Stimulated activated CD4-positive, alpha-beta T cell treated with anti-CD3 and anti-CD28 coated beads, Interleukin-1b, Interleukin-23, amount 100 ng/mL, for 24 hours (primary cell): ENCODE results near the gene COPB1.
A peak's percentile ranks its signal among the peaks of the same experiment; 100 is the strongest.
"Not testable (repeated sequence)": the region's sequence is repeated elsewhere in the genome, so short reads cannot be mapped to it uniquely, and the experiment has no call there.

ENCODE experiments used
- DNase-seq, 4 experiments: peaks; one replicate each; pipeline ENCODE4 v3.0.0-alpha.2; 2020; ENCODE audit warnings: low read depth in 4 of 4, low spot score in 1 of 4

The COPB1 gene

GRCh38 chr11:14499560-14500180, at the start of gene COPB1:
COPB1 (minus strand) TSS chr11:14499811; CDS start chr11:14498928, 883 bp downstream.
- peak; percentile 71 to 88 (median 84) for DNase-seq

- no peak for DNase-seq
These were observed 47.8 kb upstream of the COPB1 start for GRCh38 chr11:14547440-14547839.

DNA sequence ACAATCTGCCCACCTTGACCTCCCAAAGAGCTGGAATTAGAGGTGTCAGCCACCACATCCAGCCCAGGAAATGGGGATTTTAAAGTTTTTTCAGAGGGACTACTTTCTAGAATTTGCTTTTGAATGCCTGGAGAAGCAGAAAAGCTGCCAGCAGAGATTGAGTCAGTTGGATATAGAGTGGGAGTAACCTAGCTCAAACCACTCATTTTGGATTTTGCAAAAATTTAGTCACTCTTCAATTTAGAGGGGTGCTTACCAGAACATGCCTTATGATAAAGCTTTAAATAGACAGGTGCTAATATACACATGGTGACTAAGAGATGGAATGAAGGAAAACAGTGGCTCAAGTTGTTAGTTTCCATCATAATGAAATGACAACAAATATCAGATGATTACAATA, 47.1 kb upstream of the COPB1 start:
- no peak for DNase-seq

DNA sequence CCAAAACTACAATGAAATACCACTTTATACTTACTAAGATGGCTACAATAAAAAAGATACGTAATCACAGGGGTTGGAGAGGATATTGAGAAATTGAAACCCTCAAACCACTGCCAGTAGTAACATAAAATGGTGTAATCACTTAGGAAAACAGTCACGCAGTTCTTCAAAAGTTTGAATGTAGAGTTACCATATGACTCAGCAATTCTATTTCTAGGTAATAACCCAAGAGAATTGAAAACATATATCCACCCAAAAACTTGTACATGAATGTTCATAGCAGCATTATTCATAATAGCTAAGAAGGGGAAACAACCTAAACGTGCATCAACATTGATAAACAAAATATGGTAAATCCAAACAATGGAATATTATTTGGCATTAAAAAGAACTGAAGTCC, 45.0 kb upstream of the COPB1 start:
- no peak for DNase-seq

DNA sequence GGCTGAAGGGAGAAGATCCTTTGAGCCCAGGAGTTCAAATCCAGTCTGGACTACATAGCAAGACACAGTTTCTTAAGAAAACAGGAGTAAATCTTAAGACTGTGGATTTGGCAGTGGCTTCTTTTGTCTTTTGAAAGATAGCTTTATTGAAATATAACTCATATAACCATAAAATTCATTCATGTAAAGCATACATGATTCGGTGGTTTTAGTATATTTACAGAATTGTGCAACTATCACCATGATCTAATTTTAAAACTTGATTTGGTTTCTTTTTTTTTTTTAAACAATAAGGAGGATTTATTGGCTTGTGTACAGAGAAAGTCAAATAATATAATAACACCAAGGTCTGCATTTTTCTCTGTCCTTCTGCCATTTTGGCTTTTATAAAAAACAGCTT, 43.6 kb upstream of the COPB1 start:
- no peak for DNase-seq

- DNase-seq: no peak
These were observed 42.7 kb upstream of the COPB1 start for GRCh38 chr11:14542324-14542723.

DNA sequence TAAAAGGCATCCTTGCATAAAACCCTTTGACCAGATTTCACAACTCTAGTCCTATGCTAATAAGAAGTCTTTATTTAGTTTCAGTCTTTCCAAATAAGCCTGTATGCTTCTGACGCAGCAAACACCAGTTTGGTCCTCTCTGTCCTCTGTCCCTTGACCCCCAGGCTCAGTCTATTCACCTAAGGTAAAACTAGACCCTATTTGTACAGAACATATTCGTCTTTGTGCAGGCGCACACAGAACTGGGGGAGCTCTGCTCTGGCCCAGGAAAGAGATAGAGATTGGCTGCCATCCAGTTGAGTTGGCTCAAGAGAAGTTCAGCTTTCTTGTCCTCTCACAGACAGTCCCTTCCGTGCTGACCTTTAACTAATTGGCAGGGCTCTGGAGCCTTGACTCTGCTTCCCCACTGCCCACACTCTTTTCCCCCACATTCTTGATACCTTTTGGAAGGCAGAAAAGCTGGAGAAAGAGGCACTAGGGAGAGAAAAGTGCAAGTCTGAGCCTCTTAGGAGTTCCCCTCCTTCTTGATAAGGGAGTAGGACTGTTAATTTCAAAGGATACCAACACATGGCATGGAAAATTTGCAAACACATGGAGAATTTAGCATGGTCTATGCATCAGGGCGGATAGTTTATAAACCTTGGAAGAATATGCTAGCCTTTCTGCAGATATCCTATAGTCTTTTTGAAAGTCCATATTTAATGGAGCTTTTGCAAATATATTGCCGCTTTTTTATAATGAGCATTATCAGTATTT, 41.8 kb upstream of the COPB1 start:
- no peak for DNase-seq

DNA sequence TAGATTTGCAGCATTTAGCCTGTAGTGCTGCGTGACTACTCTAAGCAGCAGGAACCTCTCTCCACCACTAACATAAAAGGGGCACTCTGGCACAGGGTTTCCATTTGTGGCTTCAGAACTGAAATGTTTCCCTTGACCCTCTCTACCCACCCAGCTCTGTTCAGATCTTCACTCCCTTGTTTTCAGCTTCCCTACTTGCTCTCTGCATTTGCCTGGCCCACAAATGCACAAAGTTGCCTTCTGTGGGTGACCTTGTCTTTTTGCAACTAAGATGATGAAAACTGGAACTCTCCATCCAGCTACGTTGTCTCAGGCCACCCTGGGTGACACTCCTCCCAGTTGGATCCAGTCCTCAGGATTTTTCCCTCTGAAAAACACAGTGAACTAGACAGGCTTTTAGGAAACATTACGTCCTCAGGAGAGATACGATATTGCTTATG, 40.4 kb upstream of the COPB1 start:
- DNase-seq: no peak

DNA sequence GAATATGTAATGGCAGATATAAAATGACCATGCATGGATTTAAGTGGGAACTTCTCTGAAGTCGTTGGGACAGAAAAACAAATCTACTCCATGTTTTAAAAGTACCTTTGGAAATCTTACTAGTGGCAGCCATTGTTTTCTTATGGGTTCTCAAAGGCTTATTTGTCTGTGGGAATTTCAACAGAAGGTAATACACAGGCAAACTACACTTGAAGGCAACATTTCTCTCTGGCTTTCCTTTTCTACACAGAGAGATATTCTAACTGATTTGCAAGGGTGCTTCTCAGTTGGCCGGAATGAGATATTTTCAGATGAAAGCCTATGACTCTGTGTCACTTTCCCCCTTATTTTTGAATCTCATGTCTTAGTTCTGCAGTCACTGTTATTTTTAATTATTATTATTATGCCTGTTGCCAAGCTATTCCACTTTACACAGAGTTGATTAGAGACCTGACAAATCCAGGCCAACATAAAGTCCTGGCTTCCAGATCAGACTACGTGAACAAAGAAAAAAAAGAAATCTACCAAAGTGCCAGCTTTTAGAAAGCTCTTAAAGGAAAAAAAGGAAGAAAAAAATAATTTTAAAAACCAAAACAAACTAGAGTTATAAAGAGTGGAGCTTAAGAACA, 39.4 kb upstream of the COPB1 start:
- no peak for DNase-seq

DNA sequence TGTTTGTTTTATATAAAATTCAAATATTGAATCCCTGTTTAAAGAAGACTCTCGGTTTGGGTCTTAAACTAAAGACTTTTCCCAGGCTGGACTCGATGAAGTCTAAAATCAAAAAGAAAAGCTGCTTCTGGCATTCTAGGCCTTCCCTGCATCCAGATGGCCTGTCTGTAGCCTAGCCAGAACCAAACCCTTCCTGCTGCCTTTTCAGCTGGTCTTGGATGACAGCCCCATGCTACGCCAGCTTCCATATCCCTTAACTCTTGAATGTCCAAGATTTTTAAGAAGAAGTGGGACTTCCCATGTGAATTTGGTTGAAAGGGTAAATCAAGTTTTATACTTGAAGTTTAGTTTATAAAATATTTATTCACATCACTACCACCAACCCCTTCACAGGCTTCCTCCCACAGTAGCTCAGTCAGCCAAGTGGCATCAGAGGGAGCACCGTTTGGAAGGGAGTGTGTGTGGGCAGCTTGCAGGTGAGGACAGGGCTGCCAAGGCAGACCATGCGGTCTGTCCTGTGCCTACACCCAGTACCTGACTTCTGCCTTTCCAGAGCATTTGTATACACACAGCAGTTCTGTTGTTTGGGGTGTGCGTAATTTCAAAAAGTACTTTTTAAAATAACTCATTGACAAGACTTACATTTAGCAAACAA, 38.8 kb upstream of the COPB1 start:
- no peak for DNase-seq

- DNase-seq: peak in 2 of 4 experiments; percentile 22 to 31
These were observed 37.6 kb upstream of the COPB1 start for GRCh38 chr11:14537134-14537599.

GRCh38 chr11:14535166-14535565, 35.6 kb upstream of the COPB1 start:
- not testable (repeated sequence) for DNase-seq

DNA sequence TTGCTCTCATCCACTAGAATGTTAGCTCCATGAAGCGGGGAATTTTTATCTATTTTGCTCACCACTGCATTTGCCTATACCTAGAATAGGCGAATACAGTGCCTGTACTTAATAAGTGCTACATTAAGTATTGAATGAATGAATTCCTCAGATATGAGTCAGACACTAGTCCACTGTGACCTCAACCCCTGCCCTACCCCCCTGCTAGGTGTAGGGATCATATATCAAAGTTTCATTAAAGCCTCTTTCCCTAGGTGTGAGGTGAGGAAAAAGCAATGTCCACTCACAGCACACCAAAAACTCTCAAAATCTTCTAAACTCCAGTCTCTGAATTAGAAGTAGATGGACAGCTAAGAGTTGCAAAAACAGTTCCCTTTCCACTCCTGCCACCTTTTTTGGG, 30.3 kb upstream of the COPB1 start:
- no peak for DNase-seq

DNA sequence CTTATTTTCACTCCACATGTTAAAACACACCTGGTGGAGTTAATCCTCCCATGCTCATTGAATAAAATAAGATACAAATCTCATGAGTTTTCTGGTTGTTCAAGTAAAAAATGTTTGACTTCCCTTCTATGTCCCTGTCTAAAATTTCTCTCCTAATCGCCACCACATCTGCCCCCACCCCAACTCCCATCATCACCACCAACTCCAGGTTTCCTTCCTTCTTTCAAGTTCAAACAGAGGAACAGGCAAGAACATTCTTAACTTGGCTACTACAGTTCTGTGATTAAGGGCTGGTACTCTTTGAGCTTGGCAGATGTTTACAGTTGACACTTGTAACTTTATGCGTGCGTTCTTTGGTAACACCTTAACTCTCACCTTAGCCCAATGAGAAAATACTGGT, 29.7 kb upstream of the COPB1 start:
- DNase-seq: no peak

DNA sequence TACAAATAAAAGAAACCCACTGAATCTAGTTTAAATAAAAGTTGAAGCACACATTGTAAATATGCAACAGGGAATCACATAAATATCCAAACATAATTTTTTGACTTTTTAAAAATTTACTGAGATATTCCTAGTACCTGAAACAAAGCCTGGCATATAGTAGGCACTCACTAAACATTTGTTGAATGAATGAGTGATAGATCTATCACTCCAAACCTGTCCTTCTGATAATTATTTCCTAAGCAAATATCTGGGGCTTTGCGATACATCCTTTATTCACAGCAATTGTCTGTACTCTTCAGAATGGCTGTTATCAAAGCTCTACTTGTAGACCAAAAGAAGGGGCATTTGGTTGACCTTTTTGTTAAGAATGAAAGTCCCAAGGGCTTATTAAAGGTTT, 23.2 kb upstream of the COPB1 start:
- DNase-seq: no peak

DNA sequence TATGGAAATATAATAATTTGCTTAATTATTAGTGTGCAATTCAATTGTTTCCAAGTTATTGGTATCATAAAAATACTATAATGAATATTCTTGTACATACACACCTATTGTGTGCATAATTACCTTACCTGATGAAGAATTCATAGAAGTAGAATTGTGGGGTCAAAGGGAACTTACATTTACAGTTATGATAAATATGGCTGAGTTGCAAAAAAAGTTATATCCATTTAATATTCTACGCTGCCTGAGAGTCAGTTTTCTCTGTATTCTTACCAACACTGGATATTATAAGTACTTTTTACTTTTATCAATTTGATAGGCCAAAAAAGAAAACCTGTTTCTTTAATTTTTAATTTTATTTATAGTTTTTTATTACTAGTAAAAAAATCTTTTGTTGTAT, 22.6 kb upstream of the COPB1 start:
- DNase-seq: no peak

DNA sequence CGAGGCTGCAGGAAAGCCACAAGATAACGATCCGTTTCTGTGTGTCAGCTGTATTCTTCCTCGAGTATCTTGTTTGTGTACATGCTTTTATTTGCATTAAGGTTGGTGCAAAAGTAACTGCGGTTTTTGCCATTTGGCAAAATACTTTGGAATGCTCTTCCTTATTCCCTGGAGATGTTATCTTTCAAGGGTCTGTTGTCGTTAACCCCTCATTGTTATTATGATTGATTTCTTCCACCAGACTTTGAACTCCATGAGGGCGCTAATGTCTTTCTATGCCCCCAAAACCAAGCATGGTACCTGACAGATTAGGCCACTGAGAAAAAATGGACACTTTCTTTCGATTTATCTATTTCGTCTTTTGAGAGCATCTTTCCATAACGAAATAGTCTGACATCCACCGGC, 21.1 kb upstream of the COPB1 start:
- no peak for DNase-seq

- peak; percentile 69 to 93 (median 85) for DNase-seq
These were observed 20.5 kb upstream of the COPB1 start, which contains the start of gene PSMA1 for GRCh38 chr11:14519917-14520746. PSMA1 (minus strand) TSS chr11:14520386; CDS start chr11:14520299, 87 bp downstream.

GRCh38 chr11:14519597-14519916, 19.9 kb upstream of the COPB1 start:
- peak in 2 of 4 experiments; percentile 7 to 10 for DNase-seq

GRCh38 chr11:14518820-14519219, 19.2 kb upstream of the COPB1 start:
- no peak for DNase-seq

DNA sequence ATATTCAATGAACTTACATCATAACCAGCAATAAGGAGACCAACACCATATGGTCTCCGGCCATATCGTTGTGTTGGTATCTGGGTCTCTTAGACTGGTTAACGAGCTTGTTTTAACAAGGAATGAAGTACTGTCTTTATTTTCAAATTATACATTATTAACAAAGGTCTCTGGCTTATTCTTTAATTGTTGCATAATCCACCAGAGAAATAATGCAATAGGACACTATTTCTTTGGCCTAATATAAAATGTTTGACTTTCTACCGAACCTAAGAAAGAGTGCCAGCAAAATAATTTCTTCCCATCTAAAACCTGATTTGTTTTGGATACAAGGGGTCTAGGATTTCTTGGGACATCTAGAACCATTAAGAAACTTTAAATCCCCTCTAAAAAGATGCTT, 14.2 kb upstream of the COPB1 start:
- DNase-seq: no peak
